ENCODE results near the gene ARHGEF3.
A peak's percentile ranks its signal among the peaks of the same experiment; 100 is the strongest.

ARHGEF3 gene

DNA sequence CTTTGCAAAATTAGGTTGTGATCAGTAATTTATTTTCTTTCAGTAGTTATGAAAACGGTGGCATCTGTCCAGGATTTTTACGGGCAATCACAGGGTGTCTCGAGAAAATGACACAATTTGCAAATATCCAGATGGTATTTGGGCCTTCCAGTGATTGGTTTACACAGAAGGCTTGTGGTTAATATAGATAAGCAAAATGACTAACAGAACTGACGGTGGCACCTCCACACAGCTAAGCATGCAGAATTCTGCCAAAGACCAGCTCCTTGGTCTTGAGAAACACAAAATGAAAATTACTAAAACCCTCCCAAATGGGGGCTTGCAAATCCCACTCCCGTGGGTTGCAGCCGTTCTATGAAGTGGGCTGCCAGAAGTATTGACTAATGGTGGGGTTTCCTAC is 5.5 kb downstream of the ARHGEF3 start:
- TF ChIP-seq FEZF1 (tag by site-specific recombination; IDR thresholded peaks at IDR 0.05) = peak; percentile 45
- peak; percentile 48 for TF ChIP-seq ZNF366 (tag by site-specific recombination; conservative IDR thresholded peaks at IDR 0.05)
- TF ChIP-seq ZFP37 (tag by site-specific recombination; IDR thresholded peaks at IDR 0.05) = no peak
- no peak for TF ChIP-seq OVOL3 (tag by site-specific recombination; IDR thresholded peaks at IDR 0.05)
- TF ChIP-seq ZSCAN23 (tag by site-specific recombination; IDR thresholded peaks at IDR 0.05) = no peak
- peak; percentile 53; the same call in 1 of the 2 replicates for TF ChIP-seq ZEB2 (tag by site-specific recombination; IDR thresholded peaks at IDR 0.05)
- no peak for TF ChIP-seq HOXA7 (CRISPR knock-in tag; IDR thresholded peaks at IDR 0.05; ENCODE audit: borderline replicate concordance)
- no peak for TF ChIP-seq ZNF701 (tag by site-specific recombination; IDR thresholded peaks at IDR 0.05)
- TF ChIP-seq OSR2 (tag by site-specific recombination; IDR thresholded peaks at IDR 0.05) = peak; percentile 79
- no peak for TF ChIP-seq ZBTB49 (tag by site-specific recombination; IDR thresholded peaks at IDR 0.05; ENCODE audit: low read depth)
- TF ChIP-seq, protein P1, sequence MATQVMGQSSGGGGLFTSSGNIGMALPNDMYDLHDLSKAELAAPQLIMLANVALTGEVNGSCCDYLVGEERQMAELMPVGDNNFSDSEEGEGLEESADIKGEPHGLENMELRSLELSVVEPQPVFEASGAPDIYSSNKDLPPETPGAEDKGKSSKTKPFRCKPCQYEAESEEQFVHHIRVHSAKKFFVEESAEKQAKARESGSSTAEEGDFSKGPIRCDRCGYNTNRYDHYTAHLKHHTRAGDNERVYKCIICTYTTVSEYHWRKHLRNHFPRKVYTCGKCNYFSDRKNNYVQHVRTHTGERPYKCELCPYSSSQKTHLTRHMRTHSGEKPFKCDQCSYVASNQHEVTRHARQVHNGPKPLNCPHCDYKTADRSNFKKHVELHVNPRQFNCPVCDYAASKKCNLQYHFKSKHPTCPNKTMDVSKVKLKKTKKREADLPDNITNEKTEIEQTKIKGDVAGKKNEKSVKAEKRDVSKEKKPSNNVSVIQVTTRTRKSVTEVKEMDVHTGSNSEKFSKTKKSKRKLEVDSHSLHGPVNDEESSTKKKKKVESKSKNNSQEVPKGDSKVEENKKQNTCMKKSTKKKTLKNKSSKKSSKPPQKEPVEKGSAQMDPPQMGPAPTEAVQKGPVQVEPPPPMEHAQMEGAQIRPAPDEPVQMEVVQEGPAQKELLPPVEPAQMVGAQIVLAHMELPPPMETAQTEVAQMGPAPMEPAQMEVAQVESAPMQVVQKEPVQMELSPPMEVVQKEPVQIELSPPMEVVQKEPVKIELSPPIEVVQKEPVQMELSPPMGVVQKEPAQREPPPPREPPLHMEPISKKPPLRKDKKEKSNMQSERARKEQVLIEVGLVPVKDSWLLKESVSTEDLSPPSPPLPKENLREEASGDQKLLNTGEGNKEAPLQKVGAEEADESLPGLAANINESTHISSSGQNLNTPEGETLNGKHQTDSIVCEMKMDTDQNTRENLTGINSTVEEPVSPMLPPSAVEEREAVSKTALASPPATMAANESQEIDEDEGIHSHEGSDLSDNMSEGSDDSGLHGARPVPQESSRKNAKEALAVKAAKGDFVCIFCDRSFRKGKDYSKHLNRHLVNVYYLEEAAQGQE (tag by site-specific recombination; IDR thresholded peaks at IDR 0.05) = no peak
- no peak for TF ChIP-seq ZNF132 (tag by site-specific recombination; IDR thresholded peaks at IDR 0.05; ENCODE audit: borderline replicate concordance)
- TF ChIP-seq KLF9 (tag by site-specific recombination; IDR thresholded peaks at IDR 0.05; ENCODE audit: low read depth) = no peak
- no peak for TF ChIP-seq ZNF157 (tag by site-specific recombination; IDR thresholded peaks at IDR 0.05)
- TF ChIP-seq ZNF223 (tag by site-specific recombination; IDR thresholded peaks at IDR 0.05) = no peak
- no peak for TF ChIP-seq ZNF302 (tag by site-specific recombination; IDR thresholded peaks at IDR 0.05; ENCODE audit: low read depth)
- no peak for TF ChIP-seq ZNF645 (tag by site-specific recombination; IDR thresholded peaks at IDR 0.05)
- TF ChIP-seq ZFHX2 (tag by site-specific recombination; conservative IDR thresholded peaks at IDR 0.05) = no peak
- TF ChIP-seq ZXDB (tag by site-specific recombination; IDR thresholded peaks at IDR 0.05) = 0 out of 2 replicates have a peak, but pooled peaks have one; percentile 31
- TF ChIP-seq ZNF692 (tag by site-specific recombination; IDR thresholded peaks at IDR 0.05) = no peak
- TF ChIP-seq ZFP41 (tag by site-specific recombination; IDR thresholded peaks at IDR 0.05; ENCODE audit: borderline replicate concordance) = no peak
- TF ChIP-seq ZNF629 (tag by site-specific recombination; IDR thresholded peaks at IDR 0.05) = no peak; the same call in 1 of the 2 replicates
- TF ChIP-seq, protein P2, sequence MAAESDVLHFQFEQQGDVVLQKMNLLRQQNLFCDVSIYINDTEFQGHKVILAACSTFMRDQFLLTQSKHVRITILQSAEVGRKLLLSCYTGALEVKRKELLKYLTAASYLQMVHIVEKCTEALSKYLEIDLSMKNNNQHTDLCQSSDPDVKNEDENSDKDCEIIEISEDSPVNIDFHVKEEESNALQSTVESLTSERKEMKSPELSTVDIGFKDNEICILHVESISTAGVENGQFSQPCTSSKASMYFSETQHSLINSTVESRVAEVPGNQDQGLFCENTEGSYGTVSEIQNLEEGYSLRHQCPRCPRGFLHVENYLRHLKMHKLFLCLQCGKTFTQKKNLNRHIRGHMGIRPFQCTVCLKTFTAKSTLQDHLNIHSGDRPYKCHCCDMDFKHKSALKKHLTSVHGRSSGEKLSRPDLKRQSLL (tag by site-specific recombination; IDR thresholded peaks at IDR 0.05) = no peak
- peak; percentile 63 for TF ChIP-seq ZNF335 (tag by site-specific recombination; conservative IDR thresholded peaks at IDR 0.05)
- no peak for TF ChIP-seq ZNF138 (tag by site-specific recombination; IDR thresholded peaks at IDR 0.05; ENCODE audit: borderline replicate concordance)
- TF ChIP-seq ZBTB20 (tag by site-specific recombination; IDR thresholded peaks at IDR 0.05) = no peak
- TF ChIP-seq ZFP69B (tag by site-specific recombination; IDR thresholded peaks at IDR 0.05) = no peak
- Histone ChIP-seq H3K27ac (ENCODE audit: extremely low read depth, low read depth, low read length) (no peak overlapping the region), H3K36me3 (ENCODE audit: control insufficient read depth in 2 of 2, insufficient read depth in 1 of 2, low read length in 2 of 2) (no peaks in the 10 kb centered on the region), H3K4me1 (ENCODE audit: control insufficient read depth, insufficient read depth, low read length) (peaks cover 13% of the 10 kb centered on the region; the same call in 1 of the 2 replicates), H3K9me3 (ENCODE audit: control insufficient read depth, insufficient read depth, low read depth, low read length) (no peaks in the 10 kb centered on the region), H3K4me3 (ENCODE audit: low read depth, low read length) (no peak overlapping the region)
- POLR2A ChIA-PET = no interaction called here
- CTCF ChIA-PET = no interaction called here

Data from HEK293 (cell line).